Measurements from ENCODE around the gene RRM2.

The RRM2 gene

DNA sequence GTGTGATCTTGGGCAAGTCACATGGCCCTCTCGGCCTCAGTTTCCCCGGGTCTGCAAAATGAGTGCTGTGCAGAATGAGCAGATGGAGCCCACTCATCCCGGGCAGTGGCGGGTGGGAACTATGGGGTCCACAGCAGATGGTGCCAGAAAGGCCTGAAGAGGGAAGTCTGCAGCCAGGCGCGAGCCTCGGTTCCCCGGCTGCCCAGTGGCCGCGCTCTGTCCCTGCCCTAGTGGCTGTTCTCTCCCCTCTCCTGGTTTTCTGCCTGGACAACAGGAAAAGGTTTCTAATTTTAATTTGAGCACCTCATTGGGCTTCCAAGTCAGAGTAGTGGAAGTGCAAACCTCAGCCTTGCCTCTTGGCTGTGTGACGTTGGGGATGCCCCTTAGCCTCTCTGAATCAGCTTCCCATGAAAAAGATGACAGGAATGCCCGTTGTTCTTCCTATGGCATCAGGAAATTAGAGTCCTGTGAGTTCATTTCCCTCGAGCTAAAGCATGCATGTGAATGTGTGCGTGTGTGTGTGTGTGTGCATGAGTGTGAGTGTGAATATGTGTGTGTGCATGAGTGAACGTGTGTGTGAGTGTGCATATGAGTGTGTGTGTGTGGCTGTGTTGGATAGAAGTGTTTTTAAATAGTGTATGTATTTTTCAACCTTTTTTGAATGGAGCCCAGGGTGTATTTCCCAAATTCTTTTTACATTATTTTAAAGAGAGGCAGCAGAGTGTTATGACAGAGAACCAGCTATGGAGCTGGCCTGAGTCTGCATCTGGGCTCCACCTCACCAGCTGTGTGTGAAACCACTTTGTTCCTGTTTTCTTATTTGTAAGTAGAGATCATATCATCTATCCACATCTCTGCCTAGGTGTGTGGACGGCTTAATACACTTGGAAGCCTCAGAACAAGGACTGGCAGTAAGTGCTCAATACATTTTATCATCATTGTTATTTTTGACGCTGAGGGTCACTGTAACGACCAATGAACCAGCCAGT, 41.3 kb downstream of the RRM2 start:
- TF ChIP-seq, protein P1, sequence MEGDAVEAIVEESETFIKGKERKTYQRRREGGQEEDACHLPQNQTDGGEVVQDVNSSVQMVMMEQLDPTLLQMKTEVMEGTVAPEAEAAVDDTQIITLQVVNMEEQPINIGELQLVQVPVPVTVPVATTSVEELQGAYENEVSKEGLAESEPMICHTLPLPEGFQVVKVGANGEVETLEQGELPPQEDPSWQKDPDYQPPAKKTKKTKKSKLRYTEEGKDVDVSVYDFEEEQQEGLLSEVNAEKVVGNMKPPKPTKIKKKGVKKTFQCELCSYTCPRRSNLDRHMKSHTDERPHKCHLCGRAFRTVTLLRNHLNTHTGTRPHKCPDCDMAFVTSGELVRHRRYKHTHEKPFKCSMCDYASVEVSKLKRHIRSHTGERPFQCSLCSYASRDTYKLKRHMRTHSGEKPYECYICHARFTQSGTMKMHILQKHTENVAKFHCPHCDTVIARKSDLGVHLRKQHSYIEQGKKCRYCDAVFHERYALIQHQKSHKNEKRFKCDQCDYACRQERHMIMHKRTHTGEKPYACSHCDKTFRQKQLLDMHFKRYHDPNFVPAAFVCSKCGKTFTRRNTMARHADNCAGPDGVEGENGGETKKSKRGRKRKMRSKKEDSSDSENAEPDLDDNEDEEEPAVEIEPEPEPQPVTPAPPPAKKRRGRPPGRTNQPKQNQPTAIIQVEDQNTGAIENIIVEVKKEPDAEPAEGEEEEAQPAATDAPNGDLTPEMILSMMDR (IDR thresholded peaks at IDR 0.05), result no peak

DNA sequence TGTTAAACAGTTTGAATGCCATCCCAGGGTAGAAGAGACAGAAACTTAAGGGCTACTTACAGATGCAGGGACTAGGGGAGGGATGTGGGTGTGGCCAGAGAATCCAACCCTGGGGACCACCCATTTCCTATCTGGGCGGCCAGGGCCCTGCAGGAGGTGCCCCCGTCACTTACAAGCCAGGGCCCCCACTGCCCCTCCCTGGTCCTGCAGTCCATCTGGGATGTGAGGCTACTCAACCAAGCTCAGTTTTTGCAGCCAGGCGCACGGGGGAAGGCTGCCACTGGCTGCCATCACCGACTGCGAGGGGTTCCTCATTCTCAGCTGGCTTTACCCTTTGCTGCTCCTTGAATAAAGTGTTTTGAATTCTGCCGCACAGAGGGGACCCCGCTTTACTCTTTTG, 42.1 kb downstream of the RRM2 start:
- TF ChIP-seq, protein P1 (IDR thresholded peaks at IDR 0.05), result no peak

DNA sequence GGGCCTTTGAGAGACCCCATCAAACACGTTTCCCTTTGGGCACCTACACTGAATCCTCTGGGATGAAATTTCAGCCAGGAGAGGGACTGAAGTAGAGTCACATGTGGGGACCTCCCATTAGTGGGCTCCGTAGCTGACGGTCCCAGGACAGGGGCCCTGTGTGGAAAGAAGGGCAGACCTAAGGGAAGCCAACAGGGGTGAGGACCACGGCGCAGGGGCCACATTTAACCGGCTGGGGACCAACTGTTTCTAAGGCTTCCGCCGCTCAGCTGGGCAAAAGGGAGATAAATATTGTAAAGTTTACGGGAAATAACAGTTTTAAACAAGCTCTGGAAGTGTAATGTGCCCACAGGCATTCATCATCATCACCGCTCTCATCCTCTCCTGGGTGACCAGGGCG, 42.7 kb downstream of the RRM2 start:
- TF ChIP-seq, protein P1 (IDR thresholded peaks at IDR 0.05), result no peak

DNA sequence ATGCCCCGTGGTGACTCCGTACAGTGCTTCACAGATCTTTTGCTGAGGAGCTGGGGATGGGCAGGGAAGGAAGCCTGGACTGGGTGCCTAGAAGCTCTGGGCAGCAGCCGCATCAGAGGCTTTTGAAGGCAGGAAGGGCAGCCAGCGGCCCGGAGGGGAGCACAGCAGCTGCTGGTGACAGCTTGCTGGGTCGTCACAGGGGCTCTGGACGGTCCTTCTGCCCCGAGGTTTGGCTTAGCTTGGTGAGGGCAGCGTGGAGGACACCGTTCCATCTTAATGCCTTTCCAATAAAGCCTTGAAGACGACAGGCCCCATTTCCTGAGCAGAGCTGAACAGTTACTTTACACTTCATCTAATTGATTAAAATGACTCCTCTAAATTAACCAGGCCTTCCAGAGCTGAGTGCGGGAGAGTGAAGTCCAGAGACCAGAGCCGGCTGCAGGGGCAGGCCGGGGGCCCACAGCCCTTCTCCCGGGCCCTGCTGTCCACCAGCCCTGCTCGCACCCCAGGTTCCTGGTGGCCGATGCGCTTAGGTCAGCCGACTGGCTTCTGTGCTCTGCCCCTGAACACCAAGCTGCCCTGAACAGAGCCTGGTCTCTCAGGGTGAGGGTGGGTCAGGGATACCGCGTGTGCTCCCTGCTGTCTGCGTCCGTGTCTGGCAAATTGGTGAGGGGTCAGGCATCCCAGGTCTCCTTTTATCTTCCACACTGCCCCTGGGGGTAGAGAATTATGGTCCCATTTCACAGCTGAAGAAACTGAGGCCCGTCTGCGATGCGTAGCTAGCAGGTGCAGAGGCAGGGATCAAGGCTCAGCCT, 43.5 kb downstream of the RRM2 start:
- TF ChIP-seq, protein P1 (IDR thresholded peaks at IDR 0.05), result no peak

DNA sequence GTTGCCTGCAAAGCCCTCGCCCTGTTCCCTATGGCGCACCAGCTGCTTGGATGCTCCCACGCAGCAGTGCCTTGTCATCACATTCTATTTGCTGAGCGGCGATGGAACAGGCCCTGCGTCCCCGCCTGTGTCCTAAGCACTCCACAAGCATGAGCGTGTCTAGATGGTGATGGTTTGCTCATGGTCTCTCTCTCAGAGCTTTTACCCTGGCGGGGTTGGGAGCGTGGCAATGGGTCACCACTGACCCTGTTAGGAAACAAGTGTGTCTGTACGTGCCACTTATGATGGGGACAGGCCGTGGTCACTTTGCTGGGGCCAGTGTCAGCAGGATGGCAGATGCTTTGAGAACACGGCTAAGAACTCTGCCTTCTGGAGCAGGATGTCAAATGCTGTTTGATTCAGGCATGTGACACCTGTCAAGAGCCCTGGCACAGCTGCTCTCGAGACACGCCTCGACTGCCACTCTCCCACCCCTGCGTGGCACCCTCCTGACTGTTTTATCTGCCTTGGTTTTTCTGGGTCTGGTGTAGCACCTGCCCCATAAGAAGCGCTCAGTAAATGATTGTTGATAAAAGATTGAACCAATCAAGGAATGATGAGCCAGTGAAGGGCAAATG, 44.2 kb downstream of the RRM2 start:
- TF ChIP-seq, protein P1 (IDR thresholded peaks at IDR 0.05), result no peak

DNA sequence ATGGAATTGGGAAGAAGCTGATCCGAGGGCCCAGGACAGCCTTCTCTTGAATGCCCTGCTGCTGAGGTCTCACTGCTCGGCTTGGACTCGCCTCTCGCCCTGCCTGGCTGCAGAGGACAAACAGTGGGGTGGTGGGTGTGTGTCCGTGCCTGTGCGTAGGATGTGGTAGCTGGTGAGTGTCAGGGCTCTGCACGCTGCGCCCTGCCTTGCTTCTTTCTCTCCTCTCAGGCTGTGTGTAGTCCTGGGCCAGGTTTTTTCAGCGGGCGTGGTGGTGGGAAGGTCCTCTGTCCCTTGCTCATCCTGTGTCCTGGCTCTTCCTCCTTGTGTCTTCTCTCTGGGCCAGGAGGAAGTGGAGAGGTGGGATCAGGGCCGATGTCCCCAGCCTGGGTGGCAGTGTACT, 44.8 kb downstream of the RRM2 start:
- TF ChIP-seq, protein P1 (IDR thresholded peaks at IDR 0.05), result no peak

DNA sequence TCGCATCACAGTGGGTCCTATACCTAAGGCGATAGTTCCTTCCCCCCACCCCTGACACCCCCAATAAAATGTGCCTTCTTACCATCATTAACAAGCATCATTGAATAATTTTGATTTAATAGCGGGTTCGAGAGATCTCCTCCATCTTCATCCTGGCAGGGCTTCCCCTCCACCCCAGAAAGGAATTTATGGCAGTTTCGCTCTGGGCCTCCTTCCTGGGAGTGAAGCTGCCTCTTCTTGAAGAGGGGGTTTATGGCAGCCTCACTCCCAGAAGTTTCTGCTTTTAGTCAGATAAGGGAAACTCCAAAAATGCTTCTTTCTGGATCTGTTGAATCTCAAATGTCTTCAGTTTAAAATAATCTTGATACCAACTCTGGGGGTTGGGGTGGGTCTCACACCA, 45.7 kb downstream of the RRM2 start:
- TF ChIP-seq, protein P1 (IDR thresholded peaks at IDR 0.05), result no peak
